Gastrocnemius medialis (tissue), 4 donors: Measurements from ENCODE around the gene CMTM2.

Source experiments
- CTCF ChIP-seq, 5 experiments: fragments of 450-650 bp in 3 of 5; fragments of 200-600 bp in 2 of 5; sonication (generic) in 2 of 5; IDR thresholded peaks in 4 of 5; conservative IDR thresholded peaks in 1 of 5; 1 replicate in 4 of 5; 2 replicates in 1 of 5; pipeline ENCODE4 v1.5.1; 2016 to 2019; ENCODE audit warnings: antibody characterized with exemption in 5 of 5, mild to moderate bottlenecking in 3 of 5, moderate library complexity in 3 of 5
- POLR2A ChIP-seq, 2 donors: fragments of 450-650 bp; IDR thresholded peaks; one replicate each; pipeline ENCODE4 v1.6.1; 2017; ENCODE audit warnings: antibody characterized with exemption in 2 of 2, mild to moderate bottlenecking in 2 of 2, moderate library complexity in 2 of 2

DNA sequence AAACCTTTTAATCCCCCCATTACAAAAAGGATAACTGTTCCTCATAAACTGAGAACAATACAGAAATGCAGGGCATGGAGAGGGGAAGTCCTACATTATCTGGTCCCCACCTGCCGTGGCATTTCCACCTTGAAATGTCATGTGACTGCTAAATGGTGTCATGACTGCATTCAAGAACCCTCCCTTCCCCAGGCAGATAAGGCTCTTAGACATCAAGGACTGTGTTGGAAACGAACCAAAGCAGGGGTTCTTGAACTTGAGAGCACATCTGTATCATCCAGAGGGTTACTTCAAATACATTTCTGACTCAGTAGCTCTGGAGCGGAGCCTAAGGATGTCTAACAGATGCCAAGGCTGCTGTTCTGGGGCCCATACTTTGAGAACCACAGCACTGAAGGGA lies 43.6 kb downstream of the CMTM2 start:
- no peak for TF ChIP-seq POLR2A (IDR thresholded peaks at IDR 0.05)
- no peak for TF ChIP-seq CTCF (IDR thresholded peaks at IDR 0.05 in 4 of 5, conservative IDR thresholded peaks at IDR 0.05 in 1 of 5)
